Loucy (cell line): Measurements from ENCODE around the gene FRMD5.

ENCODE experiments used
- H2AFZ ChIP-seq: fragments of 200-600 bp; sonication (generic); 2 replicates; pipeline ENCODE4 v1.6.0; 2016; ENCODE audit warnings: antibody characterized with exemption, mild to moderate bottlenecking, low read length, moderate library complexity
- H3F3A ChIP-seq: fragments of 200-600 bp; 2 replicates; pipeline ENCODE4 v1.6.0; 2016; ENCODE audit warnings: antibody characterized with exemption, low read depth, mild to moderate bottlenecking
- H3K27me3 ChIP-seq: fragments of 200-600 bp; sonication (generic); 2 replicates; pipeline ENCODE4 v1.6.1; 2014; ENCODE audit warnings: low read length, mild to moderate bottlenecking; ENCODE audit not compliant: insufficient read depth, poor library complexity, severe bottlenecking
- H3K36me3 ChIP-seq: fragments of 200-600 bp; sonication (generic); 2 replicates; pipeline ENCODE4 v1.6.1; 2016; ENCODE audit warnings: low read length; ENCODE audit not compliant: insufficient read depth
- H3K4me1 ChIP-seq: fragments of 200-600 bp; sonication (generic); 2 replicates; pipeline ENCODE4 v1.5.1; 2014; ENCODE audit warnings: low read length, mild to moderate bottlenecking; ENCODE audit not compliant: insufficient read depth, poor library complexity, severe bottlenecking
- H3K4me2 ChIP-seq: fragments of 200-600 bp; sonication (generic); 2 replicates; pipeline ENCODE4 v1.6.0; 2014; ENCODE audit warnings: antibody characterized with exemption, low read length, low read depth, mild to moderate bottlenecking; ENCODE audit not compliant: poor library complexity, severe bottlenecking
- H3K4me3 ChIP-seq: fragments of 200-600 bp; sonication (generic); 2 replicates; pipeline ENCODE4 v1.5.1; 2014; ENCODE audit warnings: low read length, mild to moderate bottlenecking, mixed read lengths; ENCODE audit not compliant: poor library complexity, severe bottlenecking
- H3K79me2 ChIP-seq: fragments of 200-600 bp; sonication (generic); 2 replicates; pipeline ENCODE4 v1.6.1; 2014; ENCODE audit warnings: low read length; ENCODE audit not compliant: insufficient read depth
- H3K9ac ChIP-seq: fragments of 200-600 bp; sonication (generic); 2 replicates; pipeline ENCODE4 v1.6.0; 2014; ENCODE audit warnings: mild to moderate bottlenecking, low read depth, low read length, moderate library complexity; ENCODE audit not compliant: poor library complexity, severe bottlenecking
- H3K9me2 ChIP-seq: fragments of 200-600 bp; sonication (generic); replicated peaks from 2 replicates; pipeline ENCODE4 v1.6.1; 2016; ENCODE audit warnings: low read depth, low read length, mixed read lengths
- H3K9me3 ChIP-seq: fragments of 200-600 bp; sonication (generic); 2 replicates; pipeline ENCODE4 v1.6.1; 2014; ENCODE audit warnings: mild to moderate bottlenecking, antibody characterized with exemption, low read length, low read depth; ENCODE audit not compliant: insufficient read depth
- H4K20me1 ChIP-seq: fragments of 200-600 bp; sonication (generic); 2 replicates; pipeline ENCODE4 v1.6.0; 2014; ENCODE audit warnings: antibody characterized with exemption, low read length, mild to moderate bottlenecking; ENCODE audit not compliant: insufficient read depth, poor library complexity, severe bottlenecking
- EZH2phosphoT487 ChIP-seq: fragments of 200-600 bp; IDR thresholded peaks from 2 replicates; pipeline ENCODE4 v1.6.1; 2018; ENCODE audit warnings: antibody characterized with exemption, mild to moderate bottlenecking, moderate library complexity, borderline replicate concordance
- TF ChIP-seq, protein P1 (sequence below): fragments of 200-600 bp; sonication (generic); conservative IDR thresholded peaks from 2 replicates; pipeline ENCODE4 v1.5.1; 2014; ENCODE audit warnings: mild to moderate bottlenecking, antibody characterized with exemption, low read length

Gene FRMD5

DNA sequence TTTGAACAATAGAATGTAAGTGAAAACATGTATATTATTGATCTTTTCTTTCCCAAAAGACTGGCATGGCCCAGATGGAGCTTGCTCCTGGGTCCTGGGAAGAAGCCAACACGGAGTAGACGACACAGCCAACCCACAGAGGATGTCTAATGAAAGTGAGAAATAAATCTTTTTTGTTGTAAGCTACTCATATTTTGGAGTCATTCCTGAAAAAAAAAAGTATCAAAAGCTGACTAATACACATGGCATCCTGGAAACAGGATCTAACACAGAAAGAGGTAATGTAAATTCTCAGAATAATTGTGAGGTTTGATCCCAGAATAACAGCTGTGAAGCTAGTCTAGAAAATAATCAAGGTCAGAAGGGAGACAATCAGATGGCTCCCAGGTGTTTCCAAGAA lies 12.6 kb upstream of the FRMD5 start:
- Histone ChIP-seq H3K4me2 (no peak overlapping the region), H3K9me3 (no peaks in the 10 kb centered on the region), H3K27me3 (no peaks in the 10 kb centered on the region), H3K9ac (no peak overlapping the region), H3K4me3 (no peak overlapping the region), H3K36me3 (no peaks in the 10 kb centered on the region), H4K20me1 (no peaks in the 10 kb centered on the region), H2AFZ (no peak overlapping the region), H3F3A (no peaks in the 10 kb centered on the region), H3K9me2 (no peaks in the 10 kb centered on the region), H3K4me1 (no peaks in the 10 kb centered on the region), H3K79me2 (no peaks in the 10 kb centered on the region)
- TF ChIP-seq, protein P1, sequence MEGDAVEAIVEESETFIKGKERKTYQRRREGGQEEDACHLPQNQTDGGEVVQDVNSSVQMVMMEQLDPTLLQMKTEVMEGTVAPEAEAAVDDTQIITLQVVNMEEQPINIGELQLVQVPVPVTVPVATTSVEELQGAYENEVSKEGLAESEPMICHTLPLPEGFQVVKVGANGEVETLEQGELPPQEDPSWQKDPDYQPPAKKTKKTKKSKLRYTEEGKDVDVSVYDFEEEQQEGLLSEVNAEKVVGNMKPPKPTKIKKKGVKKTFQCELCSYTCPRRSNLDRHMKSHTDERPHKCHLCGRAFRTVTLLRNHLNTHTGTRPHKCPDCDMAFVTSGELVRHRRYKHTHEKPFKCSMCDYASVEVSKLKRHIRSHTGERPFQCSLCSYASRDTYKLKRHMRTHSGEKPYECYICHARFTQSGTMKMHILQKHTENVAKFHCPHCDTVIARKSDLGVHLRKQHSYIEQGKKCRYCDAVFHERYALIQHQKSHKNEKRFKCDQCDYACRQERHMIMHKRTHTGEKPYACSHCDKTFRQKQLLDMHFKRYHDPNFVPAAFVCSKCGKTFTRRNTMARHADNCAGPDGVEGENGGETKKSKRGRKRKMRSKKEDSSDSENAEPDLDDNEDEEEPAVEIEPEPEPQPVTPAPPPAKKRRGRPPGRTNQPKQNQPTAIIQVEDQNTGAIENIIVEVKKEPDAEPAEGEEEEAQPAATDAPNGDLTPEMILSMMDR, result no peak
- TF ChIP-seq EZH2phosphoT487, result no peak

DNA sequence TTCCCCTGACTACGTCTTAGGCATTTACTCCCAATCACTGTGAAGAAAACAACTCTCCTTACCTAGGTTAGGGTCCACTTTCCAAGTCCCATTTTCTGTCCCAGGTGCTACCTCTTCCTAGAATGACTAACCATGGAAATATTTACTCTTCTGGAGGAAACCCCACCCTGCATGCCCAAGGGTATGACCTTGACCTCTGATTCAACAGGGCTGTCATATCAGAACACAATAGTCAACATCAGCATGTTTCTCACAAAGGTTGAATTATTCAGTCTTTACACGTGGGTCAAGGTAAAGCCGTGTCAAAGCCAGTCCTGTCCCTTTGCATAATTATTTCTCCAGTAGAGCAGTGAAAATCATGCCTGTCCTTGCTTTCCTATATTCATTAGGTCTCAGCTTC lies 4.3 kb upstream of the FRMD5 start:
- Histone ChIP-seq H3K9me3 (no peaks in the 10 kb centered on the region), H3K36me3 (no peaks in the 10 kb centered on the region), H4K20me1 (no peaks in the 10 kb centered on the region), H3K9me2 (no peaks in the 10 kb centered on the region), H3K79me2 (no peaks in the 10 kb centered on the region), H3K4me3 (no peak overlapping the region), H3K4me2 (no peak overlapping the region), H3K4me1 (no peaks in the 10 kb centered on the region), H3F3A (no peaks in the 10 kb centered on the region), H3K9ac (no peak overlapping the region), H3K27me3 (no peaks in the 10 kb centered on the region), H2AFZ (no peak overlapping the region)
- TF ChIP-seq, protein P1, result no peak
- no peak for TF ChIP-seq EZH2phosphoT487

DNA sequence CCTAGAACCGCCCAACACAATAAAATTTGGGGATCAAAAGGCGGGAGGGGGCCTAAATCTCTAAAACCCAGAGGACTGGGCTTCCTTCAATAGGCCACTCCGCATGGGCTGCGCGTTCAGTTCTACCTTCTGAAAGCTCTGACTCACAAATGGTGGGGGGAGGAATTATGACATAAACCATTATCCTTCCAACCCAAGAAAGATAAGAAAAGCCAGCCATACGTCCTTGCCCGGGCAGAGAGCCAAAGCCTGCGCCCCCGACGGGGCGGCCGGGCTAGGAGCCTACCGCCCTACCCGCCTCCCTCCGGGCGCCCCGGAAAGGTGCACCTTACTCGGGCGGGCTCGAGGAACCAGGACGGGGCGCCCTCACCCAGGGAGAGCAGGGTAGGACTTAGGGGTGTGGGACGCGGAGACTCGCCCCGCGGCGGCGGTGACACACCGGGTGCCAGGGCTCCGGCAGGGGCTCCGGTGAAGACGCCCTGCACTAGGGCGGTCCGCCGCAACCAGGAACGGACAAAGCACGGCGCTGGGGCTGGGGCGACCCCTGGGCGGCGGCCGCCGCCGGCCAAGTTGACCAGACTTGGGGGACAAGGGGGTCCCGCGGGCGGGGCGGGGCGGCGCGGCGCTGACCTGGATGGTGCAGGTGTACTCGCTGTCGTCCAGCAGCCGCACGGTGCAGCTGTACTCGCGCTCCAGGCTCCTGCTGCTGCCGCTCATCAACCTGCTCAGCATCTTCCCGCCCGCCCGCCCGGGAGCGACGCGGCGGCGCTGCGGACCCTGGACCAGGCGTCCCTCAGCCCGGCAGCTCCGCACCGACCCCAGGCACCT lies 534 bp downstream of the FRMD5 start:
- no peak overlapping the region for H2AFZ ChIP-seq
- H3K9ac ChIP-seq, result no peak overlapping the region
- H4K20me1 ChIP-seq, result no peaks in the 10 kb centered on the region
- no peaks in the 10 kb centered on the region for H3K27me3 ChIP-seq
- H3K9me2 ChIP-seq, result no peaks in the 10 kb centered on the region
- H3K79me2 ChIP-seq, result no peaks in the 10 kb centered on the region
- H3F3A ChIP-seq, result no peaks in the 10 kb centered on the region
- H3K4me1 ChIP-seq, result no peaks in the 10 kb centered on the region
- H3K4me2 ChIP-seq, result no peak overlapping the region
- H3K36me3 ChIP-seq, result no peaks in the 10 kb centered on the region
- no peaks in the 10 kb centered on the region for H3K9me3 ChIP-seq
- no peak overlapping the region for H3K4me3 ChIP-seq
- TF ChIP-seq, protein P1, result no peak
- TF ChIP-seq EZH2phosphoT487, result no peak
